AG10803 (cell line): ENCODE results near the gene SRSF11.

ENCODE experiments used
- DNase-seq: peaks from one replicate; pipeline ENCODE4 v3.0.0; 2010; ENCODE audit warnings: low read depth
- H3K4me3 ChIP-seq: 2 replicates; pipeline ENCODE4 v1.5.1; 2011; ENCODE audit warnings: mild to moderate bottlenecking, low read length, control low read depth
- TF ChIP-seq, protein P1 (sequence below): conservative IDR thresholded peaks from 2 replicates; pipeline ENCODE4 v1.5.1; 2011; ENCODE audit warnings: mild to moderate bottlenecking, low read length, control low read depth, inconsistent platforms

Gene SRSF11

DNA sequence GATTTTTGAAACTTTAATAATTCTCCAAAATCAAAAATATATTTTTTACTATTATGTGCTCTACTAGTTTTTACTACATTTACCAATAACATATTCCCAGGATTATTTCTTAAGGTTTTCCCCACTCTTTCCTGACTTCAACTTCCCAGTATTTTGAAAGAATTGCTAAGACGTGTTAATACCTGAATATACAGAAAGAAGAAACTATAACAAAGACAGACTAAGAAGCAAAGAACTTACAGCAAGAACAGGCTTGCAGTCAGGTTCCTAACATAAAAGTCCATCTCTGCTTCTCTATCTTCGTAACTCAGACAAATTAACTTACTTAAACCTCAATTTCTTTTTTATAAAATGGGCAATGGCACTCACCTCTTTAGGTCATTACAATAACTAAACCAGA is 63.2 kb downstream of the SRSF11 start:
- TF ChIP-seq, protein P1, sequence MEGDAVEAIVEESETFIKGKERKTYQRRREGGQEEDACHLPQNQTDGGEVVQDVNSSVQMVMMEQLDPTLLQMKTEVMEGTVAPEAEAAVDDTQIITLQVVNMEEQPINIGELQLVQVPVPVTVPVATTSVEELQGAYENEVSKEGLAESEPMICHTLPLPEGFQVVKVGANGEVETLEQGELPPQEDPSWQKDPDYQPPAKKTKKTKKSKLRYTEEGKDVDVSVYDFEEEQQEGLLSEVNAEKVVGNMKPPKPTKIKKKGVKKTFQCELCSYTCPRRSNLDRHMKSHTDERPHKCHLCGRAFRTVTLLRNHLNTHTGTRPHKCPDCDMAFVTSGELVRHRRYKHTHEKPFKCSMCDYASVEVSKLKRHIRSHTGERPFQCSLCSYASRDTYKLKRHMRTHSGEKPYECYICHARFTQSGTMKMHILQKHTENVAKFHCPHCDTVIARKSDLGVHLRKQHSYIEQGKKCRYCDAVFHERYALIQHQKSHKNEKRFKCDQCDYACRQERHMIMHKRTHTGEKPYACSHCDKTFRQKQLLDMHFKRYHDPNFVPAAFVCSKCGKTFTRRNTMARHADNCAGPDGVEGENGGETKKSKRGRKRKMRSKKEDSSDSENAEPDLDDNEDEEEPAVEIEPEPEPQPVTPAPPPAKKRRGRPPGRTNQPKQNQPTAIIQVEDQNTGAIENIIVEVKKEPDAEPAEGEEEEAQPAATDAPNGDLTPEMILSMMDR = no peak
- no peak for DNase-seq
- no peak overlapping the region for H3K4me3 ChIP-seq

DNA sequence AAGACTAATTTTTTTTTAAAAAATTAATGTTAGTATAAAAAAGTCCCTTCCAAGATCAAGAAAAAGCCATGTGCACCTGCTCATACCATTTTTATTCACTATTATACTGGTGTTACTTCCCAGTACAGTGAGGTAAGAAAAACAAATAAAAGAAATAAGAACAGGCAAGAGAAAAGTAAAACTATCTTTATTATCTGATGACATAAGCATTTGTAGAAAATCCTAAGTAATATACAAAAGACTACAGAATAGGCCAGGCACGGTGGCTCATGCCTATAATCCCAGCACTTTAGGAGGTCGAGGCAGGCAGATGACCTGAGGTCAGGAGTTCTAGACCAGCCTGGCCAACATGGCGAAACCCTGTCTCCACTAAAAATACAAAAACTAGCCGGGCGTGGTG is 65.3 kb downstream of the SRSF11 start:
- H3K4me3 ChIP-seq = no peak overlapping the region

DNA sequence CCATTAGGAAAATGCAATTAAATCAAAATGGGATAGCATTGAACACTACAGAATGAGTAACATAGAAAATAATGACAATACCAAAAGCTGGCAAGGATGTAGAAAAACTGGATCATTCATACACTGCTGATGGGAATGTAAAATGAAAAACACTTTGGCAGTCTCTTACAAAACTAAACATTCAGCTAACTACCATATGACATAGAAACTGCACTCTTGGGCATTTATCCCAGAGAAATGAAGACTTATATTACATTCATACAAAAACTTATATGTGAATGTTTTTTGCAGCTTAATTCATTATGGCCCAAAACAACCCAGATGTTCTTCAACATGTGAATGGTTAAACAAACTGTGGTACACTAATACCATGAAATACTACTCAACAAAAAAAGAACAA is 67.0 kb downstream of the SRSF11 start:
- TF ChIP-seq, protein P1 = no peak
- H3K4me3 ChIP-seq = no peak overlapping the region
- no peak for DNase-seq

More for the DNA sequence above, 65.3 kb downstream of the SRSF11 start:
- TF ChIP-seq, protein P1 = no peak
- DNase-seq = no peak

DNA sequence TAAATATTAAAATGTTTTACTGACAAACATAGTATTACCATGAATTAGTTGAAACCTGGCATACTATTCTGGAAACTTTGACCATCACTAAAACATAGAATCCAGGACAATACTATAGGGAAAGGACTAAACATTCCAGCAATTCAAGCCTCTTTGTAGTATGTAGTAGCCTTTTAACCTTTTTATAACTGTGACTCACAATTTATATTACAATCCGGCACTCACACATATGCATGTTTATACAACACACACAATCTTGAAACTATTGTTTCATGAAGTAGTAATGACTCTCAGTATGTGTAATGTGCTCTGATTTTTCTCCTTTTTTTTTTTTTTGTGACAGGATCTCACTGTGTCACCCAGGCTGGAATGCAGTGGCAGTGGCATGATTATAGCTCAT is 69.0 kb downstream of the SRSF11 start:
- DNase-seq = no peak
- H3K4me3 ChIP-seq = no peak overlapping the region
- TF ChIP-seq, protein P1 = no peak

DNA sequence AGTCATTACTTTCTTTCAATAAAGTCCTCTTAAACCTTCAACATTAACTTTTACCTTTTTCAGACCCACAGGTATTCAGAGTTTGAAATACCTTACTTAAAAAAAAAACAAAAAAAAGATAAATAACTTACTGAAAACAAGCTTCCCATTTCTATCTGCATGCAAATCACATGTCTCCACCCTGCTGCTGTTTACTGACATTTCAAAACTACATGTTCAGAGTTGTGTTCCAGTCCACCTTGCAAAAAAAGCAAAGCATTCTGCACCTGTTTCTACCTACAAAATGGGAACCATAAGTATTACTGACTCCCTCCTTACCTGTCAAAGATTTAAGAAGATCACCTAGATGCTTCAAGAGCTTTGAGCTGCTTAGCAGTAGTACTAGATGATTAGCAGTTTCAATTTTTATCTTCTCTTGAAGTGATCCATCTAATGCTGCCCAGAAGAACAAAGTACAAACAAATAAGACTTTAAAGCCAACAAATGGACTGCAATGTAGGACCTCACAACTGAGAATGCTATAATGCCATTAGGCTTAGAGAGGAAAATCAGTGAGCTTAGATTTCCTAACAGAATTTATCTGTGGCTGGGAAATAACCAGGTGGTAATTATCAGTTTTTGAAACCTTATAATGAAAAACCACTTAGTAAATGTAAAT is 72.1 kb downstream of the SRSF11 start:
- TF ChIP-seq, protein P1 = no peak
- no peak overlapping the region for H3K4me3 ChIP-seq
- DNase-seq = no peak

- no peak overlapping the region for H3K4me3 ChIP-seq
- DNase-seq = no peak
- TF ChIP-seq, protein P1 = no peak
These were observed 74.6 kb downstream of the SRSF11 start for GRCh38 chr1:70295749-70296148.

GRCh38 chr1:70299472-70299871 is 78.3 kb downstream of the SRSF11 start:
- no peak for DNase-seq
- TF ChIP-seq, protein P1 = no peak
- H3K4me3 ChIP-seq = no peak overlapping the region
